Activated T-helper 1 cell treated with anti-CD3 and anti-CD28 coated beads, Interleukin-2, amount 50 U/mL, for 16 hours (primary cell): ENCODE results near the gene GLYATL1B.
A peak's percentile ranks its signal among the peaks of the same experiment; 100 is the strongest.
"Not testable (repeated sequence)": the region's sequence is repeated elsewhere in the genome, so short reads cannot be mapped to it uniquely, and the experiment has no call there.

ENCODE experiments used
- DNase-seq, 2 donors: peaks; one replicate each; pipeline ENCODE4 v3.0.0-alpha.2; 2020; ENCODE audit warnings: low read depth in 1 of 2, low spot score in 1 of 2

The GLYATL1B gene, protein sequence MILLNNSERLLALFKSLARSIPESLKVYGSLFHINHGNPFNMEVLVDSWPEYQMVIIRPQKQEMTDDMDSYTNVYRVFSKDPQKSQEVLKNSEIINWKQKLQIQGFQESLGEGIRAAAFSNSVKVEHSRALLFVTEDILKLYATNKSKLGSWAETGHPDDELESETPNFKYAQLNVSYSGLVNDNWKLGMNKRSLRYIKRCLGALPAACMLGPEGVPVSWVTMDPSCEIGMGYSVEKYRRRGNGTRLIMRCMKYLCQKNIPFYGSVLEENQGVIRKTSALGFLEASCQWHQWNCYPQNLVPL

DNA sequence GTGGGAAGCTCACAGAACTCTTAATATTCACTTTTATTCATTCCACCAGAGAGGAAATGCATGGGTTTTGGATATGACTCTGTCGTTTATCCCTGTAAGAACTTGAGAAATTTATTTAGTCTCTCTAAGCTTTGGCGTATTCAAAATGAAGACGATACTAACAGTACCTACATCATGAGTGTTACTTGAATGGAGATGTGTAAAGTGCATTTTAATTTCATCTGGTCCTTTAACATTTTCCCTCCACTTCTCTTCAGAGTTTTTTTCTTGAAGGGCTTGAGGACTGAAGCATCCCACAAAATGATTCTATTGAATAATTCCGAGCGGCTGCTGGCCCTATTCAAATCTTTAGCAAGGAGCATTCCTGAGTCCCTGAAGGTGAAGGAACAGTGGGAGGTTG is at the start of gene GLYATL1B:
Gene GLYATL1B (plus strand): TSS at position 301 of the 400 bp plus-strand sequence. CDS start 0 bp downstream, at position 301.
- not testable (repeated sequence) for DNase-seq

DNA sequence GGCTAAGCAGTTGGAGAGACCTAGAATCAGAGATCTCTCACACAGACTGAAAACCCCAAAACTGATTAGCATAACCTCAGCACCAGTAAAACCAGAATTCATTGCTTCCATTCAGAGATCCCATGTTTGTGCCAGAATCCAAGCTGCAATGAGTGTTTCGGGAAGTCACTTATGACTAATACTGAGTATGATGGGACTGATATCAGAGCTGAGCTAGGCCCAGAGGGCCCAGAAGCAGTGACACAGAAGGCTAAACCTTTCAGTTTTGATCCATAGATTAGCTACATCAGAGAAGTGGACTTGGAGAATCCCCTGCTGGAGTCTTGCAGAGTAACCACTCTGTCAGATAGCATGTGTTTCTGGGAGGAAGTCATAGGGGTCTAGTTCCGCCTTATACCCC is 49.6 kb upstream of the GLYATL1B start:
- DNase-seq = not testable (repeated sequence)

DNA sequence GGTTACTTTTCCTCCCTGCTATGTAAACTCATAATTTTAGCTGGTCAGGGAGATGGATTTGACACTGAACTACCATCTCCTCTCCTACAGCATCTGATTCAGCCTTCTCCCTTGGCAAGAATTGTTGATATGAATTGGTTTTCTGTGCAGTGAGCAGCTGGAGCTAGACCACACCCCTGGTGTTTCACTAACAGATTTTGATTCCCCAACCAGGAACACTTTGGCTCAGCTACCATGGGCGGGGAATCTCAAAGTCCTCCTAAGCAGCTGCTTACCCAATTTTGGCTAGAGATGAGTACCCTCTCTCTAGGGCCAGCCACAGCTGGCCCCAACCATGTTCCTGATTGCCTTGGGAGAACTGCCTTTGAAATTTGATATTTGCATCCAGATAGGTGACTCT is 48.7 kb upstream of the GLYATL1B start:
- DNase-seq = not testable (repeated sequence)

DNA sequence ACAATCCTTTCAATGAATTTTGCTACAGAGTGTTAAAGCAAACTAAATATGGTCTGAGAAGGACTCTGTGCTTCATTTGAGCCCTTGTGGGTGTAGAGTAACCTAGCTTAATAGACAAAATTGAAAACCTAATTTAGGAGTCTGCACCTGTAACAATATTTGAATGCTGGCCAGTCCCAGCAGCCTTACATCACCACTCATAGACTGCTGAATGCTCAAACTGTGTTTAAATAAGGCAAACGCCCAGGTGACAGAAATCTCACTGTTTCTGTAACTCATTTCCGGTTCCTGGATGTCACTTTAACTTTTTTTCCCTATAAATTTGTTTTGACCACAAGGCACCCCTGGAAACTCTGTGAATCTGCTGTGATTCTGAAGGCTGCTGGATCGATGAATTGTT is 45.5 kb upstream of the GLYATL1B start:
- DNase-seq = no peak

DNA sequence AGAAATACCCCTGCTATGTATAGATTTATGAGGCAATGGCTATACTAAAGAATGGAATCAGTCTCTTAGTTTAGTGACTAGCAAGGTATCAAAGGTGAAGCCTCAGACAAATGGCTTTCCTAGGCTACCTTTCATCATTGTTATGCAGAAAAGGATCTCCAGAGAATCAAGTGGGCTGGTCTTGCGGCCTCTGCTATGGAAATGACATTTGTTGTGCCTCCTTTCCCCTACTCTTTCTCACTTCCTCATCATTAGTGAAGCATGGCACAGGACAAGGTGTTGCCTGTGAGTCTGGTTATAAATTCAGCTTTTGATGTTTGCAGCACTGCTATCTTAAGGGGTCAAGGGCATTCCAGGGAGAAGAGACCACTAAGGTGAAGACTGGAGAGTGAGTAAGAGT is 34.7 kb upstream of the GLYATL1B start:
- DNase-seq = not testable (repeated sequence)

DNA sequence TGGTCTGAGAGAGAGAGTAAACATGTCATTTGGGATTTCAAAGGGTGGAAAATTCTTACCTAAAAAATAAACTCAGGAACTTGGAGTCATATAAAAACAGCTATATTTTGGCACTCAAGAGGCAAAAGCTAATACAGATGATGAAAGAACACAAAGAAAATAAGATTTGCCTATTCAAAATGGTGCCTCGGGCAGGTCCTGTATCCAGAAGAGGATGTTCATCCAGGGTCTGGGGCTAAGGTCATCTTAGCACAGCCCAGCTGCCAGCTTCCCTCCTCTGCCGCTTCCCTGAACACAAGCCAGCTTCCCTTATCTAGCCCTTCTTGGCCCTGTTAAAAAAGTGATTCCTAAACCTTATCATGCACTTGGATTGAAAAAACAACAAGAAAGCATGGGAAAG is 33.8 kb upstream of the GLYATL1B start:
- not testable (repeated sequence) for DNase-seq

DNA sequence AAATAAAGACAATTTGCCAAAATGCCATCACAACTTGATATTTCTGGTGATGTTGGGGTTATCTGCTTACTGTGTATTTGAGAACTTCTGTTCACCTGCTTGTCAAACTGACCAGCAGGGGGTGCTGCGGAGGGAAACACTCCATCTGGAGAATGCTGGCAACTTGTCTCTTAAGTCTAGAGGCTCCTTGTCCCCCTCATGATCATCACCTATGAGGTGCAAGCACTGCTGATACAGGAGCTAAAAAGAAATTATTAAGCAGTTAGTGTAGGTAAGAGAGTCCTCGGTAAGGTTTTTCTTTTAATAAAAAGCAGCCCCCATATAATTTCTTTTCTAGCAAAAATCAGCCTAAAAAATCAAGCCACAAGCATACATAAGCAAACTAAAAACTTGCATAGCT is 32.7 kb upstream of the GLYATL1B start:
- DNase-seq = peak; percentile 62 to 64

DNA sequence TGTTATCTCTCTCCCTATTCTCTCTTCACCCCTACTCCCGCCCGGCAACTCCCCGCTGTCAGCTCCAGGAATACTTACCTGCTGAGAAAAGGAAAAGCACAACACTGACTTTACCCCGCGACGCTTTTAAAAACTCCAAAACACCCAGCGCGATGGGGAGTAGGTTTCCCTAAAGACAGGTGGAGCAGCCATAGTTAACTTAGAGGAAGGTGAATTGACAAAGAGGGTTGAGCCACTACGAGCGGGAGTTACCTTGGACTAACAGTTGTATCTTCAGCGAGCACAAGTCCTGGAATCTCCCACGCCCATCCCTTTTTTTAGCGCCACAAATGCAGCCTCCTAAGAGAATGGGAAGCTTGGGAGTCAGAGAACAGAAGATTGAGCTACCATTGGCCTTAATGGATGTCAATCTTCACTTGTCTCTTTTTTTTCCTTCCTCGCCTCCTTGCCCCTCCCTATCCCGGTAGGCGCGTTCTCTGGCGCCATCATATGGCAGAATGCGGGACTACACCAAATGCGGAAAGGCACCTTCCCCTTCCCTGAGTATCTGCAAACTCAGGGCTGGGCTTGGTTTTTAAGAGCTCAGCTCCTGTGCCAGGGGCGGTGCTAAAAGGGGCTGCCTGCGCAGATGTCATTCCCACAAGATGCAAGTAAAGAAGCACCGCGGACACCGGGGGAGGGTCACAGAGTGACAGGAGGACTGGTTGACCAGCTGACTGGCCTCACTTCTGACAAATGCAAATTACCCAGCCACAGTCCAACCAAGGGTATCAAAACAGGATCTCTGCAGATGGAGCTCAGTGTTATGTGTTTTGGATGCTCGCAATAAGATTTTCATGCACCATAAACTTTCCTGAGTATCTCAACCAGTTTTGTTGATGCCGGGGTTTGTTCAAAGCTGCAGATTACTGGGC is 27.7 kb upstream of the GLYATL1B start:
- peak; percentile 55 to 67 for DNase-seq

DNA sequence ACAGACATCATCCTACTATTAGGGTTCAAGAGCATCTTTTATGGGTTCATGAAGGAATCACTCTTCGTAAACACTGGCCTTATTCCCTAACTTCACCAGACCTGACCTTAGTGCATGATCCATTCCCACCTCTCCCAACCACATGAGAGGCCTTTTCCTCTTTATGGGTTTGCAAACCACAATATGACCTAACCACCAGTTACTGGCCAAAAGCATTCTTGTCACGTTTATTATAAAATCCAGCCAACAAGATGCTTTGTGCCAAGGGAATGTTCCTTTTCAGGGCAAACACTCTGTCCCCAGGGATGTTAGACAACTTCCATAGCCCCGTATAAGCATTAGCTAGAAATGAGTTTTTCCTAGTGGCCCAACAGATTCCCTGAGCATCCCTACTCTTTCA is 26.0 kb upstream of the GLYATL1B start:
- not testable (repeated sequence) for DNase-seq

DNA sequence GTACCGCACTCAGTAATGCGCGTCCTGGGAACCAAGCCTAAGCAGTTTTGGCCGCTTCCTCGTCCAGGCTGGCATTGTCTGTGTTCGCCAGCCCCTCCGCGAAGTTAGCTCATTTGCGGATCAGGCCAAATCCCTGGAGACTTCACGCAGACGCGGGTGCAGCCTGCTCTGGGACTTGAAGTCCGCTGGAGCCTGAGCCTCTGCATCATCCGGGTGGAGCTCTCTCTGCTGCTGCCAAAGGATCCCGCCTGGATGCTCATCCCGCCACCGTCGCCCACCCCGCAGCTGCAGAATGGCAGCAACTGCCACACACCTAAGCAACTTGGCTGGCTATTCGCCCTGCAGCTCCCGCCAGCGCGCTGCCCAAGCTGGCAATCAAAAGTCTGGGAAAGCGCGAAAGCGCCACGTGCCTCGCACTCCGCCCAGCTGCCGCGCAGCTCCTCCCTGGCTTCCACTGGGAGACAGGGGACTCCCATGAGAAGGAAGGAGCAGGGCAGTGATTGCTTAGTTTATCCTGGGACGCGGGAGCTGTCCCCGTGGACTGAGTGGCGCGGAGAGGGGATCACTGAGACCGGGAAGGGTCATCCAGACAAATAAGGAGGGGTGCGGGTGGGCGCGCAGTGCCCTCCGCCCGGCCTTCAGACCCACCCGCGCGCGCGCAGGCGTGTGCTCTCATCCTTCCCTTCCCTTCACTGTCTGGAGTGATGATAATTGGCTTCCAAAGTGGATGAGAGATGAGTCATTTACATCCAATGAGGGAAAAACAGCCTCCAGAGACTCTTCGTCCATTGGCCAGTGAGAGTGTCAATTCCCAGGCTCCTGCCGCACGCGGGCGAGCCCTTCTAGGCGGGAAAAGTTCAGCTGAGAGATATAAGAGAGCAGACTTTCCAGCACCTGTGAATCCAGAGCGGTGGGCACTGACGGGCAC is 23.2 kb upstream of the GLYATL1B start:
- DNase-seq = no peak

DNA sequence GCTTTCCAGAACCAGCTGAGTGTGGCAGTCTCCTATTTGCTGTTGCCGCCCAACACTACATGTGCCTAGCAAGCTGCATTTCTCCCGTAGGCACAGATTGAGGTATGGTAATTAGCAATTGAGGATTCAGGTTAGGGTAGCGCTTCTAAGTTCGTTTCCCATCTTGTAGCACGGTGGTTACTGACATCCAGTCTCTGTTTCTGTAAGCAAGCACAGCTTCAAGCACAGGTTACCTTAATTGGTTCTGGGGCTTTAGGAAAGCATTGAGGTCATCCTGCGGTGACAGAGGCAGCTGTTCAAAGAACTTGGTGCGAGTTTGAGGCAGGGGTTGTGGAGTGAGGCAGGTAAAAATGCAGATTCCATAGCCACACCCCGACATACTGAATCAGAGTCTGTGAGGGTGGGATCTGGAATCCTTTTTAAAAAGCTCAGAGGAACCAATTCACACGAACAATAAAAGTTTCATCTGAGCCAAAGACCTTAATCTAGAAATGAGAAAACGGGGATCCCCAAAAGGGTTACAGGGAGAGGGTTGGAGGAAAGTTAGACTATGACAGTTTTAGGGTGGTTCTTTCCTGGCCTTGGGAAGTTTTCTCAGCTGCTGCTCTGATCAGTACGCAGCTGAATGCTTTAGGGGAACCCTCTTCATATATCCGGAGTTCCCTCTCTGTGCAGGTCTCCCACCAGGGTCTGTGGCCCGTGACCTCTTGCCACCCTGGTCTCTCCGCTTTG is 21.9 kb upstream of the GLYATL1B start:
- DNase-seq = not testable (repeated sequence)

DNA sequence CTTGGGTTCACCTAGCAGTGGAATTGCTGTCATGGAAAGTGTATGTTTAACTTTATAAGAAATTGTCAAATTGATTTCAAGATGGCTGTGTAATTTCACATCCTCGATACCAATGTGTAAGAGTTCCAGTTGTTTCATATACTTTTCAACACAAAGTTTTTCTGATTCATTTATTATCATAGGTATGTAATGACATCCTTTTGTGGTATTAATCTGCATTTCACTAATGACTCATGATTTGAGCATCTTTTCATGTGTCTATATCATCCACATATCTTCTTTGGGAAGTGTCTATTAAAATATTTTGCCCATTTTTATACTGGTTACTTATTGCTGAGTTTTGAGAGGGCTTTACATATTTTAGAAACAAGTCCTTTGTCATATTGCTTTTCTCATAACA is 17.0 kb upstream of the GLYATL1B start:
- DNase-seq = no peak

DNA sequence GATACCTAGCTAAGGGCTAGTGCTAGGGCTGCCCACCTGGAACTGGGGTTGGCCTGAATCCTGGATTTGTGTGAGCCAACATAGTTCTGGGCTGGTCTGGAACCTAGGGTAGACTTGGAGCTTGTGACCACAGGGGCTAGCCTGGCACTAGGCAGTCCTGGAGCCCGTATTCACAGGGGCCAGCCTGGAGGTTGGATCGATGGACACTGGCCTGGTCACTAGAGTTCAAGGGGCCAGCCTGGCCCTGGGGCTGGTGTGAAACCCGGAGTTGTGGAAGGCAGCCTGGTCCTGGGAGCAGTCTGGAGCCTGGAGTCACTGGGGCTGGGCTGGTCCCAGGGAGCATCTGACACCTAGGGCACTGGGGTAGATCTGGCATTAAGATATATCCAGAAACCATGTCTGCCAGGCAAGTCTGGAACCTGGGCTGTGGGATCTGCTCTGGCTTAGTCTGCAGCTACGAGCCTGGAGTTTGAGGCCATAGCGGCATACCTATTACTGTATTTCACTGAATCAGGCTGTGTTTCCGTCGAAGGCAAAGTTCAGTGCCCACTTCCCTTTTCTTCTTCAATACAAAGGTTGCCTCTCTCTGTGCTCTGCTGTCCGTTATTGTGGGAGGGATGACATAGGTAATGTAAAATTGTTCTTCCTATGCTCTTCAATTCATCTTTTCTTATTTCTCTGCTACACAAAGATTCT is 9.1 kb upstream of the GLYATL1B start:
- DNase-seq = no peak

DNA sequence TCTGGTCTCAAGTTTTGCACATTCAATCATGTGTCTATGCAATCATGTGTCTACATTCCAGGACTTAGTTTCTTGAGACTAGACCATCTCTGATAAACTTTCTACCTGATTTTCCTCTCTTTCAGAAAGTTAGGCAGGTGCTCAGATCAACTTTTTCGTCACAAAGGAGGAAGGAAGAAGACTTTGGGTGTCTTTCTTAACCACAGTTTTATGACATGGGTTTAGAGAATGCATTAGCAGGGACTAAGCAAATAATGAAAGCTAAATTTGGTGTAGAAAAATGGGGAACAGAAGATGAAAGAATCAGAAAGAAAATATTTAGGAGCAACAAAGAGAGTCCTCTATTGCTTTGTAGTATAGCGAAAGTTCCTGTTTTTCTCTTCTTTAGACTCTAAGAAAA is 7.7 kb upstream of the GLYATL1B start:
- DNase-seq = no peak

DNA sequence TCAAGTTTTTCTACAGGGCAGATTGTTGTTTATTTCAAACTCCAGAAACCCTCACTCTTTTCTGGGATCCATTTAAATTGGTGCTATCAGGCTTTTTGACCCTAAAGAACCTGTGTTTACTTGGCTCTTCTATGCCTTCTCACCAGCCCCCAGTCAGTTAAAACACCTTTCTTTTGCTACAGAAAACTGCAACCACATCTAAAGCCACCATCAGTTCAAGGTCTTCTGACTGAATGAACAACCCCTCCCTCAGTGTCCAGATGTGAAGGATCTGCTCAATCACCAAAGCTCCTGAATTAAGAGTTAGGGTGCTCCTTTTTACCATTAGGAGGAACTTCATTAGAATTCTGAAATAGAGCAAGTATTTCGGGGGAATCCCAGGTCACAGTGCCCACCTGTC is 7.0 kb upstream of the GLYATL1B start:
- no peak for DNase-seq

DNA sequence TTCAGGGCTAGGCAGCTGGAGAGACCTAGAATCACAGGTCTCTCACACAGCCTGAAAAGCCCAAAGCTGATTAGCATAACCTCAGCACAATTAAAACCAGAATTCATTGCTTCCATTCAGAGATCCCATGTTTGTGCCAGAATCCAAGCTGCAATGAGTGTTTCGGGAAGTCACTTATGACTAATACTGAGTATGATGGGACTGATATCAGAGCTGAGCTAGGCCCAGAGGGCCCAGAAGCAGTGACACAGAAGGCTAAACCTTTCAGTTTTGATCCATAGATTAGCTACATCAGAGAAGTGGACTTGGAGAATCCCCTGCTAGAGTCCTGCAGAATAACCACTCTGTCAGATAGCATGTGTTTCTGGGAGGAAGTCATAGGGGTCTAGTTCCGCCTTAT is 5.7 kb upstream of the GLYATL1B start:
- not testable (repeated sequence) for DNase-seq

DNA sequence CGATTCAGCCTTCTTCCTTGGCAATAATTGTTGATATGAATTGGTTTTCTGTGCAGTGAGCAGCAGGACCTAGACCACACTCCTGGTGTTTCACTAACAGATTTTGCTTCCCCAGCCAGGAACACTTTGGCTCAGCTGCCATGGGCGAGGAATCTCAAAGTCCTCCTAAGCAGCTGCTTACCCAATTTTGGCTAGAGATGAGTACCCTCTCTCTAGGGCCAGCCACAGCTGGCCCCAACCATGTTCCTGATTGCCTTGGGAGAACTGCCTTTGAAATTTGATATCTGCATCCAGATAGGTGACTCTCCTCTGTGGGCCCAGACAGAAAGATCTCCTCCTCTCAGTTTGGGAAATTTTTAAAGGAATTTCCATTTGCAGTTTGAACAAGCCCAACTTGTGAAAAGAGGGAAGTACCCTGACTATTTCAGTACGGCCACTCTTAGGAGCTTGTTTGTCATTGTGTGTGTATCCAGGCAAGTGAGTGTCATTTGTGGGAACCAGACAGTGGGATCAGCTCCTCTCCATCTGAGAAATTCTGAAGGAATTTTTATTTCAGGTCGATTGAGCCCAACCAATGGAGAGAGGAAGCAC is 4.6 kb upstream of the GLYATL1B start:
- DNase-seq = not testable (repeated sequence)

DNA sequence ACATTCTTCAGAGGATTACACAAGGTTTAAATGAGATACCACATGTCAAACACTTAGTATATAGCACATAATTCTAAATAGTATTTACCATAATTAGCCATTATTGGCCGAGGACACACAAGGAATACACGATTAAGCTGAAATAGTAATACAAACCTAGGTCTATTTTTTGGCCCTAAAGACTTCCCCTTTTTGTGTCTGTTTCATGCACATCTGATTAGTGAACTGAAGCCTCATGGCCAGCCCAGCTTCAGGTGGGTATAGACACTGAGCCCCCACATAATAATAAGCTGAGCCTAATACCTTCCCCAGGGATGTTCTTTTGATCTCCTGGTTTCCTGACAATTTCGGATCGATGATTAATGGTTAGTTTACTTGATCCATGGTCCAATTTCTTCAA is 2.1 kb downstream of the GLYATL1B start:
- DNase-seq = no peak

DNA sequence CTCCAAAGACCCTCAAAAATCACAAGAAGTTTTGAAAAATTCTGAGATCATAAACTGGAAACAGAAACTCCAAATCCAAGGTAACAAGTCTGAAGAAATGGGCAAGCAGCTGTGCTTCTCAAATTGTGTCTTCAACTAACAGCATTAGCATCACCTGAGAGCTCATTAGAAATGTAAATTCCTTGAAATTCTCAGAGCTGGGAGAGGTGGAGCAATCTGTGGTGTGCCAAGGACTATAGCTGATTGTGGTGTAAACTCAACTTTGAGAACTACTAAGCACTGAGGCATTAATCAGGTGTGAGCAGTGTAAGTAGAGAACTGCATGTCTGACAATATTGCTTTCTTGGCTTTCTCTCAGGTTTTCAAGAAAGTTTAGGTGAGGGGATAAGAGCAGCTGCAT is 7.5 kb downstream of the GLYATL1B start:
- DNase-seq = not testable (repeated sequence)
